IPS DF 4.7 (cell line): ENCODE results near the gene HENMT1.

Experiments used
- DNase-seq: peaks from one replicate; pipeline ENCODE4 v3.0.0-alpha.2; 2013; ENCODE audit warnings: low spot score; ENCODE audit errors: extremely low read depth

The HENMT1 gene

DNA sequence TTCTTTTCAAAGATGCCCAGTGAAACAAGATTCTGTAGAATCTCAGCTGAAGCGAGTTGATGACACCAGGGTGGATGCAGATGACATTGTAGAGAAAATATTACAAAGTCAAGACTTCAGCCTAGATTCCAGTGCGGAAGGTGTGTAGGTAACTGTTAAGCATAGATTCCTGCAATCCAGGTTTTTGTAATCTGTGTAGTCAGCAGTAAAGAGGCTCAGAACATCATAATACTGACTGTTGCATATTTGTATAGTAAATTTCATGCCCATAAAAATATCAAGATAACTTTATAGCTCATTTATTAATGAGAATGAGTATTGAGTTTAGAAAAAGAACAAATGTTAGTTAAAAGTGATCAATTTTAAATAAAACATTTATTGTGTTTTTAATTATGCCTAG lies 32.2 kb downstream of the HENMT1 start:
- DNase-seq, result no peak

GRCh38 chr1:108627951-108628350 lies 32.9 kb downstream of the HENMT1 start:
- DNase-seq, result no peak

DNA sequence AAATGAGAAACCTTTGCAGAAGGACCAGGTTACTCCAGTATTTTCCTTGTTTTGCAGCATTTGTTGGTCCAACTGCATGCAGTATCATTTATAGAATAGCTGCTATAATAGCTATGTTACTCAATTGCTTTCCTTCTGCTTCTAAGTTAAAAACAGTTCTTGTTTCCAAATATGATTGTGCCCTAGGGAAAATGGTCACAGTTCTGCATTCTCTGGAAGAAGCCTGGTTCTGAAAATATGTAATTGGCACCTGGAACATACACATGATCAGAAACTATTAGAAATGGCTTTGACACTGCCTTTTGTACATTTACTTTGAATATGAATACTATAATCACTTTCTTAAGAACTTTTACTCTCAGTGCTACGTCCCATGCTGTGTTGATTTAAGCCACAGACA lies 33.6 kb downstream of the HENMT1 start:
- no peak for DNase-seq

- DNase-seq, result no peak
Observed at GRCh38 chr1:108624069-108624468, 36.8 kb downstream of the HENMT1 start.

GRCh38 chr1:108617724-108618056 lies 43.2 kb downstream of the HENMT1 start:
- no peak for DNase-seq

DNA sequence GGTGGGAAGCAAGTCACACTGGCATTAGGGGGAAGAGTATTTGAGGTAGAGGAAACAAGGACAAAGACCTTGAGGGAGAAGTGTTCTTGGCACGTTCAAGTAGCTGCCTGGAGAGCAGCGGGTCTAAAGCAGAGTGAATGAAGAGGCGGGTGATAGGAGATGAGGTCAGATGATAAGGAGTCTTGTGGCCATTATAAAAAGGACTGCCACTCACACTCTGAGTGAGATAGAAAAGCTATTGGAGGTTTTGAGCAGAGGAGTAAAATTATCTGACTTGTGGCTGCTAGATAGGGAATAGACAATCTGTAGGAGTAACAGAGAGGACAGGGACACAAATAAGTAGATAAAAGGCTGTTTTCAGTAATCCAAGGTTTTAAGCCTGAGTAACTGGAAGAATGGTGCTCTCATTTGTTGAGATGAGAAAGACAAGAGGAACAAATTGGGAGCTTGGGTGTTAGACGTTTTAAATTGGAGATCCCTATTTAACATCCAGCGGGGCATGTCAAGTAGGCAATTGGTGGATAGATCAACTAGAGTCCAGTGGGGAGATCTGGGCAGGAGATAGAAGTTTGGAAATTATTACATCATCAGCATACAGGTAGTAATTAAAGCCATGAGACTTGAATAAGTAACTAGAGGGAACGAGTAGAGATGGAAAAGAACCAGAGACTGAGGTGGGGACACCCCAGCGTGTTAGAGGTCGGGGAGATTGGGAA lies 43.7 kb downstream of the HENMT1 start:
- no peak for DNase-seq

DNA sequence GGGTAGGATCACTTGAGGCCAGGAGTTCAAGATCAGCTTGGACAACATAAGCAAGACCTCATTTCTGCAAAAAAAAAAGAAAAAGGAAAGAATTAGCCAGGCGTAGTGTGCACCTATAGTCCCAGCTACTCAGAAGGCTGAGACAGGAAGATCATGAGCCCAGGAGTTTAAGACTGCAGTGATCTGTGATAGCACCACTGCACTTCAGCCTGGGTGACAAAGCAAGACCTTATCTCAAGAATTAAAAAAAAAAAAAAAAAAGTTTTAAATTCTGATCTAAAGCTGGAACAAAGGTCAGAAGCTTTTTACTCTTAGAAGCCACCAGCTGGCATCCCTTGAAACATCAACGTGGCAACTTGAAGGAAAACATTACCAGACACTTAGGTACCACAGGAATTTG lies 45.3 kb downstream of the HENMT1 start:
- DNase-seq, result no peak

DNA sequence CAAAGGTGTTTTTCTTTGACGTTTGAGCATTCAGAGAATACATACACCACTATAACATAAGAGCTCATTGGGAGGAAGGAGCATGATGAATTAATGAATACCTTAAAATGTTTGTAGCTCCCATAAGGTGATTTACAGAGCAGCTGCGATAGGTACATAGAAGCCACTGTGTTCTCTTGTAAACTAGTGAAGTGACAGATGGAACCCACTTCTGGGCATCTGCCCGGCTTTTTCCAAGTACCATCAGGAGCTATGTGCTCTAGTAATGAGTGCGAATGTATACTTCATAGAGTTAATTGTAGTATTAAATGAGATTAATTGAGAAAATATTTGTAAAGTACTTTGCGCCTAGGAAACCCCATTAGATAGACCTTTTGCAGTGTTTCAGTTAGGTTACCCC lies 48.4 kb downstream of the HENMT1 start:
- DNase-seq, result no peak

DNA sequence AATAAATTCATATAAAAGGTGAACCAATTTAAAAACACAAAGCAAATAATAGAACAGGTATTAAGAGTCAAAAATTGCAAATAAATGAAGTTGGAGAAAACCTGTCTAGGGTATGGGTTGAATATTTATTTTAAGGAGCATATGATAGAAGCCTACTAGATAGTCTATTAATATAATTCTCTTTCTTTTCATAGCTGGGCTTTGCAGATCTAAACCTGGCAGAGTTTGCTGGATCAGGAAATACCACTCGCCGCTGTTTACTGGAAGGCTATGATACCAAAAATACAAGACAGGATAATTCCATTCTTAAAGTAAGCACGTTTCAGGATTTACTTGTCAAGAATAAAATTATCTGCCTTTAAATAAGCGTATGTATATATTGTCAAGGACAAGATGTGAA lies 48.9 kb downstream of the HENMT1 start:
- DNase-seq, result no peak

DNA sequence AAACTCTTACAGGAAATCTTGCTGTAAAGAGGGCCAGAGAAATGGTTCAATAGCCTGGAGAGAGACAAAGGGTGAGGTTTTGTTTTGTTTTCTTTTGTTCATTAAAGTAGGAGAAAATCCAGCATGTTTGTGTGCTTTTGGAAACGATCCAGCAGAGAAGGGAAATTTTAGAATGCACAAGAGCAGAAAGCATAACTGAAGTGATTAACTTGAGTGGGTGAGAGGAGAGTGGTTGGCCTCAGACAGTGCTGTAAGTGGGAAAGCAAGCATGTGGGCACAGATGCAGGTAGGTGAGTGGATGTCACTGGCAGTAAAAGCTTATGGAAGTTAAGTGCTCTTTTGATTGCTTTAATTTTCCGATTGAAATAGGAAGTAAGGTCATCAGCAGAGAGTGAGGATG lies 50.8 kb downstream of the HENMT1 start:
- DNase-seq, result no peak

- DNase-seq, result no peak
Observed at GRCh38 chr1:108609483-108610049, 51.3 kb downstream of the HENMT1 start.

DNA sequence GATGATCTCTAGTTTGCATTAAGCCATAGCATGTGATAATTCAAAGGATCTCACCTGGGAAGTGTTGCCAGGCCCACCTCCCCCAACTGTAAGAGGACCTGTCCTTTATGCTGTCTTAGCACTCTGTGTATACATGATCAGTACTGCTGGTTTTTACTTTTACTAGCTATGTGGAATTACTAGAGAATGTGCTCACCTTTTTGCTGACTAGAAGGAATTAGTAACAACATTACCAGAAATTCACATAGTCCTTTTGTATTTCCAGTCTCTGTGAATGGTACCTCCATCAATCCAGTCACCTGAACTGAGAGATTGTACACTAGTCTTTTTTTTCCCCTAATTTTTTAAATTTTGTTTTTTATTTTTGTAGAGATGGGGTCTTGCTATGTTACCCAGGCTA lies 54.4 kb downstream of the HENMT1 start:
- DNase-seq, result no peak

DNA sequence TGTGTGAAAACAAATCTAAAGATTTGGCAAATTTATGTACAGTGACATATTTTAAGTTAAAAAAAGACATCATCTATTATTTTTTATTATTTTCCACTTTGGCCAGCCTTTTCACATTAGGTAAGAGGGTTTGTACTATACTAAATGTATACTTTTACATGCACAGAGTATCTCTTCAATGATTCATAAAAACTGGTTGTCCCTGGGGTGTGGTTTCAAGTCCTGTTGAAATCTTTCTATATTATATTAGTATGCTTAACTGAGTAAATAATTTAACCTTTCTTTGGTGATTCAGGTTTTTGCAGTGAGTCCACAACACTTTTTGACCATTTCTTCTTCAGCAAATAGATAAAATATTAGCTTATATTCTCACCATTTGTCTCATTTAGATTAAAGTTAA lies 55.3 kb downstream of the HENMT1 start:
- DNase-seq, result no peak

DNA sequence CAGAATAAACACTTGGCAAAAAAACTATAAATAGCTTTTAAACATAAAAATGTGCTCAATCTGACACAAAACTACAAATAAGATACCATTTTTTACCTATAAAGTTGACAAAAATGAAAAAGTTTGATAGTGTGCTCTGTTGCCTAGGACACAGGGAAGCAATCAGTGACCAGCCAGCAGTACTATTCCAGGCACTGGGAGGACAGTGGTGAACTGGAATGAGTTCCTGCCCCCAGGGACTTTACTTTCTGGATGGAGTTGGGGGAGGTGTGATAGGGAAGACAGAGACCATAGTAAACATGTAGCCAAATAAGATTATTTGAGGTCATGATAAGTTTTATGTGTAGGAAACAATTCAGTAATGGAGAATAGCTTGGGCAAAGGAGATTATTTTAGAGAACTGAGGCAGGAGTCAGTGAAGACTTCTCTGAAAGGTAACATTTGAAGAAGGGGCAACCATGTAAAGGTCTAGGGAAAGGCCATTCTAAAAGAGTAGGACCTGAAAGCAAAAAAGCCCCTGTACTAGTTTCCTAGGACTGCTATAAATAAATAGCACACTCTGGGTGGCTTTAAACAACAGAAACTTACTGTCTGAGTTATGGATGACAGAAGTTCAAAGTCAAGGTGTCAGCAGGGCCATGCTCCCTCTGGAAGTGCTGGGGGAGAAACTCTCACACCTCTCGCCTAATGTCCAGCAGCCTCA lies 59.0 kb downstream of the HENMT1 start:
- no peak for DNase-seq

DNA sequence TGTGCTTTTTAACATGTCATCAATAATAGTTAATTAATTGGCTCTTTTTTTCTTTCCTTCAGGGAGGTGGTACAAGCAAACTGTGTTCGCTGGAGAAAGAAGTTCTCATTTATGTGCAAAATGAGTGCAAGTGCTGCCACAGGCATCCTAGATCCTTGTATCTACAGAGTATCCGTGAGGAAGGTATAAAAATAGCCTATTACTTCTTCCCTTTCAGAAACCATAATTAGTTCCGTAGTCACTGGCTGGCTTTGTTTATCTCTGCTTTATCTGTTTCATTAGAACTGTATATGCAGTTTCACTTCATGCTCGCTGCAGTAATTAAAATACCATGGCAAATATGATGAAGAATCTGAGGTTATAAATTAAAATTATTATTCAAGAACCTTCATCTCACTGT lies 60.4 kb downstream of the HENMT1 start:
- no peak for DNase-seq

DNA sequence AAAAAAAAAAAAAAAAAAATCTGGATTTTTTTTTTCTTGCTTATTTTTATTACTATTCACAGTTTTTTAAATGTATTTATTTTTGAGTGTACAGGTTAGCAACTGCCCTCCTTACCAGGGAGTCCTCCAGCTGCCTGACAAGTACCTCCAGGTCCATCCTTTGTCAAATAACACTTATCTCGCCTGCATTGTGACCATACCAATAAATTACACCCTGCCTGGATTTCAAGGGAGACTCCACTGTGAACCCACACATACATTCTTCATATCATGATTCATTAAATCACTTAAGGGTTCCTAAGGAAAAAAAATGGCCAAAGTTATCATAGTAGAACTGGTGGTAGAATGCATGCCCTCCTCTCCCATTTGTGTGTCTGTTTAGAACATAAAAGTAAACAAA lies 62.6 kb downstream of the HENMT1 start:
- no peak for DNase-seq
